Activated naive CD8-positive, alpha-beta T cell treated with anti-CD3 and anti-CD28 coated beads for 36 hours (primary cell): Measurements from ENCODE around the gene NAPSA. TPM values are rescaled to one million over a fixed set of nuclear protein-coding genes. Genes with fewer than 3 reads are reported as not detected.
"Not testable (repeated sequence)": the region's sequence is repeated elsewhere in the genome, so short reads cannot be mapped to it uniquely, and the experiment has no call there.

ENCODE experiments used
- DNase-seq: peaks from one replicate; pipeline ENCODE4 v3.0.0; 2021
- H3K27ac Mint-ChIP-seq: one replicate; pipeline ENCODE4 v1.8.0; 2022; ENCODE audit warnings: mild to moderate bottlenecking, moderate library complexity, mixed read lengths
- H3K27me3 Mint-ChIP-seq: one replicate; pipeline ENCODE4 v1.8.0; 2022; ENCODE audit warnings: mild to moderate bottlenecking, mixed read lengths
- H3K36me3 Mint-ChIP-seq: one replicate; pipeline ENCODE4 v1.8.0; 2021; ENCODE audit warnings: mild to moderate bottlenecking, mixed read lengths
- H3K4me1 Mint-ChIP-seq: one replicate; pipeline ENCODE4 v1.8.0; 2021; ENCODE audit warnings: mixed read lengths
- H3K4me3 Mint-ChIP-seq: one replicate; pipeline ENCODE4 v1.8.0; 2022; ENCODE audit warnings: mild to moderate bottlenecking, moderate library complexity, mixed read lengths
- H3K9me3 Mint-ChIP-seq: one replicate; pipeline ENCODE4 v1.8.0; 2022; ENCODE audit warnings: mixed read lengths
- total RNA-seq, 2 experiments: library from RNA; stranded (reverse); gene quantifications; one replicate each; pipeline ENCODE4 v1.2.3, GENCODE V29; 2021

Gene NAPSA
- total RNA-seq, 2 experiments from 2014 or later, result 16.1 to 18.1 TPM

DNA sequence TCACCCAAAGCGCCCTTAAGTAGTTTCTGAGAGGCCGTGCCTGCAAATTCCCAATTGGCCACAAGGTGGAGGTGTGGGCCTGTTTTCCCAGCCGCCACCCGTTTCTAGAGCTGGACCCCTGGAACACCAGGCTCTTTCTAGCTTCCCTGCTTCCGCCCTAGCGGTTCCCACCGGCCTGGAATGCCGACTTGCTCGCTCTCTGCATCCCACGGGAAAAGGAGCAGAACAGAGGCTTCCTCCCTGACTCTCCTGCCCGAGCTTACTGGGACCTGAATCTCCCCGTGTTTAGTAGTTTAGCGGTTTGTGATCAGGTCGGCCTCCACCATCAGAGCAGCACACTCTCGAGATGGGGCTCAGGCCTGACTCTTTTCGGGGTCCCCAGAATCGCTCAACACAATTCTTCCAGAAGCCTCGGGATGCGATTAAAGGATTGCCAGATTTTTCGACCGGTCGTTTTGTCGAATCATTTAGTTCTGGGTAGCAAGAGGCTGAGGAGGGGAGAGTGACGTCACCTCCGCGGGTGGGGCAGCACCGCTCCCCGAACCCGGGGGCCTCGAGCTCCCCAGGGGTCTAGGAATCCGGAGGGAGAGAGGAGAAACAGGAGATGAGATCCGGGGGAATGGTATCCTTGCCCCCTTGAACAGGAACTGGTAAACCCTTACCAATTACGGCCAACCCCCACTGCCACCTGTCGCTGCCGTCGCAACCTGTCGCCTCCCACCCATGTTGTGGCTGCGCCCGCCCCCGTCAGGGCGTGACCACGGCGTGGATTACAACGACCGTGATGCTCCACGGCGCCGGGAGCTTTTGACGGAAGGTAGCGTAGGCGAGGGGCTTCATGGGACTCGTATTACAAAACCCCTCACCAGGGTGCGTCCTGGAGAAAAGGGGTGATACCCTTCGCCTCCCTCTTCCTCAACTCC, 8.0 kb downstream of the NAPSA start:
- peaks cover 2% of the 10 kb centered on the region for H3K27me3 Mint-ChIP-seq
- peaks cover 14% of the 10 kb centered on the region for H3K9me3 Mint-ChIP-seq
- peak overlapping the region; percentile 94 for H3K27ac Mint-ChIP-seq
- peak overlapping the region; percentile 82 for H3K4me3 Mint-ChIP-seq
- peaks cover 39% of the 10 kb centered on the region for H3K36me3 Mint-ChIP-seq
- DNase-seq, result peak; percentile 84
- H3K4me1 Mint-ChIP-seq, result peaks cover 48% of the 10 kb centered on the region

DNA sequence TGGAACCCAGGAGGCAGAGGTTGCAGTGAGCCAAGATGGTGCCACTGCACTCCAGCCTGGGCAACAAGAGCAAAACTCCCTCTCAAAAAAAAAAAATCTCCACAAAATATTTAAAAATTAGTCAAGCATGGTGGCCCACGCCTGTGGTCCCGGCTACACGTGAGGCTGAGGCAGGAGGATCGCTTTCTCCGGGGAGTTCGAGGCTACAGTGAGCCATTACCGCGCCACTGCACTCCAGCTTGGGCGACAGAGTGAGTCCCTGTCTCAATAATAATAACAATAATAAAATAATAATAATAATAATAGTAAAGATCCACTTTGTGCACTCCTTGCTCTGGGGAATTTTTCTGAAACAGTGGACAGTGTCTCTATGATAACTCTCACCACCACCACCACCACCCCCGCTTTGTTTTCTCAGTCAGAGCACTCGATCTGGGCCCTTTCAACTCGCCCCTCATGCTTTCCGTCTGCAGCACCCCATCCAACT, 8.7 kb downstream of the NAPSA start:
- Mint-ChIP-seq H3K9me3 (peaks cover 14% of the 10 kb centered on the region), H3K36me3 (peaks cover 36% of the 10 kb centered on the region), H3K27me3 (peaks cover 3% of the 10 kb centered on the region), H3K27ac (peak overlapping the region; percentile 94), H3K4me1 (peaks cover 41% of the 10 kb centered on the region), H3K4me3 (peak overlapping the region; percentile 82)
- DNase-seq, result no peak

- not testable (repeated sequence) for H3K36me3 Mint-ChIP-seq, H3K9me3 Mint-ChIP-seq, DNase-seq, H3K27ac Mint-ChIP-seq, H3K4me3 Mint-ChIP-seq
- peaks cover 10% of the 10 kb centered on the region for H3K27me3 Mint-ChIP-seq
- peaks cover 15% of the 10 kb centered on the region for H3K4me1 Mint-ChIP-seq
Observed at GRCh38 chr19:50353487-50353880, 12.0 kb downstream of the NAPSA start.

- Mint-ChIP-seq H3K27me3 (peaks cover 10% of the 10 kb centered on the region), H3K27ac (no peak overlapping the region)
- DNase-seq, result no peak
Observed at GRCh38 chr19:50352242-50352641, 13.2 kb downstream of the NAPSA start.

DNA sequence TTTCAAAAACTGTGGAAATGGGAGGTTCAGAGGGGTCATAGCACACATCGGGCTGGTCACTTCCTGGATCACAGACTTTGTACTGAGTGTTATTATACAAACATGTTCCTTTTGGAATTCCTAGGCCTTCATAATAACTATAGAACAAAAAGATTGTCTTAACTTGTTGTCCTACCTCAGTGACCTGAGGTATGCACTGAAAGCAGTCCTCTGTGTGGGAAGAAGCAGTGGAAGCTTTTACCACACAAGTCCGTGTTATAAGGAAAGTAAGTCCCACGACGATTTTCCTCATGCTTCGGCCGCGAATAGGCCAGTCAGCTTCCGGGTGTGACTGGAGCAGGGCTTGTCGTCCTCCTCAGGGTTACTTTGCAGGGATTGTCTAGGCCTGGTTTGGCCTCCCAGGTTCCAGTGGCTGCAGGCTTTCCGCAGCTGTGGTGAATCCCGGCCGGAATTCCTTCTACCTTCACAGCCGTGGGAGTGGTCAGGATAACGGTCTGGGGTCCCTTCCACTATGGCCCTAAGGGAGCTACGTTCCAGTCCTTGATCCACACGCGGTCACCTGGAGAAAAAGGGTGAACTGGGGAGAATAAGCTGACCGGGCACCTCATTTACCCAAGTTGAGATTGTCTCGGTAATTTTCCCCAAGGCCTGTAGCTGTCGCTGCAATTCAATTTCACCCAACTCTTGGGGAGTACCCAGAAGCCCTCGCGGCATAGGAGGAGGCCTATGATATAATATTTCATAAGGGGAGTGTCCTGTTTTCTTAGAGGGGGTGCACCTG, 16.0 kb downstream of the NAPSA start:
- H3K36me3 Mint-ChIP-seq, result peaks cover 3% of the 10 kb centered on the region
- peaks cover 2% of the 10 kb centered on the region for H3K9me3 Mint-ChIP-seq
- H3K4me1 Mint-ChIP-seq, result peaks cover 23% of the 10 kb centered on the region
- peaks cover 10% of the 10 kb centered on the region for H3K27me3 Mint-ChIP-seq
- DNase-seq, result no peak
- no peak overlapping the region for H3K4me3 Mint-ChIP-seq
- H3K27ac Mint-ChIP-seq, result no peak overlapping the region

More at GRCh38 chr19:50352242-50352641, 13.2 kb downstream of the NAPSA start:
- no peaks in the 10 kb centered on the region for H3K36me3 Mint-ChIP-seq
- peaks cover 16% of the 10 kb centered on the region for H3K4me1 Mint-ChIP-seq
- no peak overlapping the region for H3K4me3 Mint-ChIP-seq
- H3K9me3 Mint-ChIP-seq, result no peaks in the 10 kb centered on the region

- not testable (repeated sequence) for H3K9me3 Mint-ChIP-seq, H3K27me3 Mint-ChIP-seq, DNase-seq, H3K36me3 Mint-ChIP-seq
- H3K27ac Mint-ChIP-seq, result peak overlapping the region; percentile 73
- H3K4me1 Mint-ChIP-seq, result peaks cover 26% of the 10 kb centered on the region
- H3K4me3 Mint-ChIP-seq, result peak overlapping the region; percentile 19
Observed at GRCh38 chr19:50347089-50347581, 18.3 kb downstream of the NAPSA start.

- Mint-ChIP-seq H3K36me3 (peaks cover 6% of the 10 kb centered on the region), H3K9me3 (peaks cover 2% of the 10 kb centered on the region), H3K4me1 (peaks cover 26% of the 10 kb centered on the region), H3K27me3 (no peaks in the 10 kb centered on the region), H3K4me3 (peak overlapping the region; percentile 3), H3K27ac (peak overlapping the region; percentile 14)
- DNase-seq, result no peak
Observed at GRCh38 chr19:50344661-50345318, 20.6 kb downstream of the NAPSA start.

GRCh38 chr19:50341091-50341564, 24.3 kb downstream of the NAPSA start:
- Mint-ChIP-seq H3K9me3 (peaks cover 2% of the 10 kb centered on the region), H3K36me3 (peaks cover 4% of the 10 kb centered on the region), H3K4me3 (no peak overlapping the region), H3K4me1 (peaks cover 7% of the 10 kb centered on the region), H3K27ac (no peak overlapping the region), H3K27me3 (peaks cover 4% of the 10 kb centered on the region)
- DNase-seq, result no peak

DNA sequence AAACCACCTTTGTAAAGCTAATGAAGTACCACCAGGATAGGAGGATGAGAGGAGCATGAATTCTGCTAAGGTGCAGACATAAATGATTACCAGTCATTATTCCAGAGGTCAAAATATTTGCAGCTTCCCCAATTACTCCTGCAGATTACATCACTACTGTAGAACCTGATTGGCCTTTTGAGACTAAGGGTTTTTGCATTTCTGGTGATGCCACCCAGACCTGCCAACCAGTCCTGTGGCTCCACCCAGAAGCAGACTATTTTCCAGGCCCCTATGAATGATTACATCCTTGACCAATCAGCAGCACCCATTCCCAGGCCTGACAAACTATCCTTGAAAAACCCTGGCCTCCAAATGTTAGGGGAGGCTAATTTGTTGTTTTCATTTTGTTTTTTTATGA, 25.1 kb downstream of the NAPSA start:
- peaks cover 3% of the 10 kb centered on the region for H3K36me3 Mint-ChIP-seq
- H3K4me3 Mint-ChIP-seq, result no peak overlapping the region
- H3K9me3 Mint-ChIP-seq, result no peaks in the 10 kb centered on the region
- H3K4me1 Mint-ChIP-seq, result peaks cover 10% of the 10 kb centered on the region
- no peak overlapping the region for H3K27ac Mint-ChIP-seq
- DNase-seq, result no peak
- H3K27me3 Mint-ChIP-seq, result peaks cover 9% of the 10 kb centered on the region

GRCh38 chr19:50337031-50337430, 28.4 kb downstream of the NAPSA start:
- H3K9me3 Mint-ChIP-seq, DNase-seq, H3K36me3 Mint-ChIP-seq, H3K27ac Mint-ChIP-seq, H3K4me3 Mint-ChIP-seq: not testable (repeated sequence)
- Mint-ChIP-seq H3K27me3 (peaks cover 35% of the 10 kb centered on the region), H3K4me1 (peaks cover 22% of the 10 kb centered on the region)

DNA sequence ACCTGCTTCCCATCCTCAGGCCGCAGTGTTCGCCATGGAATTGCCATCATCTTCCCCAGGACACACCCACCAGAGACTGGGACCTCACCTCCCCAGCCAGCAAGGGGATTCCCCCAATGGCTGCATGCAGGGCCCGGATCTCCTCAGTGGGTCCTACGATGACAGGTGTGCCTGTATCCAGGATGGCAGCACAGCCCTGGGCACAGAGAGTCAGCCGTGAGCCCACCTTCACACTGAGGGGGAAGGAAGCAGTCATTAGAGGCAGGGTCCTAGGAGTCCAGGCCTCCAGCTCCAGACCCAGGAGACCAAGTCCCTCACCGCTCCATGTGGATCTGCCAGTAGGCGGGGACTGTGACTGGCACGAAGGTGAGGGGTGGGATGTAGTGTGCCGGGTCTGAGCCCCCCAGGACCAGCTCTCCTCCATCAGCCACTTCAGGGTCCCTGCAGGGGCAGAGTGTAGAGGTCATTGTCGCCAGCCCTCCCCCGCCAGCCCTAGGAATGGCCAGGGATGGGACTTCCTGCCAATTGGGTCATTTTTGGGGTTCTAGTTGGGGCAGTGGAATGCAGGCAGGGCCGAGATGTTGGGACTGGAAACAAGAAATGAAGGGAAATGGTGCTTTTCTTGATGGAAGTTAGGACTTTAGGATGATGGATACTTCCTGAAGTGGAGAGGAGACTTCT, 30.6 kb downstream of the NAPSA start:
- H3K27ac Mint-ChIP-seq, result no peak overlapping the region
- peaks cover 3% of the 10 kb centered on the region for H3K9me3 Mint-ChIP-seq
- peaks cover 56% of the 10 kb centered on the region for H3K27me3 Mint-ChIP-seq
- H3K4me1 Mint-ChIP-seq, result peaks cover 38% of the 10 kb centered on the region
- DNase-seq, result no peak
- no peak overlapping the region for H3K4me3 Mint-ChIP-seq
- peaks cover 5% of the 10 kb centered on the region for H3K36me3 Mint-ChIP-seq

- peak; percentile 85 for DNase-seq
- Mint-ChIP-seq H3K9me3 (peaks cover 8% of the 10 kb centered on the region), H3K36me3 (peaks cover 10% of the 10 kb centered on the region), H3K27me3 (peaks cover 65% of the 10 kb centered on the region), H3K27ac (peak overlapping the region; percentile 82), H3K4me1 (peaks cover 47% of the 10 kb centered on the region), H3K4me3 (peak overlapping the region; percentile 78)
Observed at GRCh38 chr19:50333737-50334617, 31.5 kb downstream of the NAPSA start.

DNA sequence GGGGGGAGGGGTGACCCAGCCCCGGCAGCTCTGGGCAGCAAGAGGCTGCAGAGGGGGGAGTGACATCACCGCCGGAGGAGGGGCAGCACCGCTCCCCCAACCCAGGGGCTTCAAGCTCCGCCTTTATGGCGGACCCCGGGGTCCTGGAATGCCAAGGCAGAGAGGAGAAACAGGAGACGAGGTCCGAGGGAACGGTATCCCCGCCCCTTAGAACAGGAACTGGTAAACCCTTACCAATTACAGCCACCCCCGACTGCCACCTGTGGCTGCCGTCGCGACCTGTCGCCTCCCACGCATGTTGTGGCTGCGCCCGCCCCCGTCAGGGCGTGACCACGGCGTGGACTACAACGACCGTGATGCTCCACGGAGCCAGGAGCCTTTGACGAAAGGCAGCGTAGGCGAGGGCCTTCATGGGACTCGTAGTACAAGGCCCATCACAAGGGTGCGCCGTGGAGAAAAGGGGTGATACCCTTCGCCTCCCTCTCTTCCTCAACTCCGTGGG, 32.2 kb downstream of the NAPSA start:
- Mint-ChIP-seq H3K4me3 (peak overlapping the region; percentile 78), H3K27ac (peak overlapping the region; percentile 82), H3K27me3 (peaks cover 66% of the 10 kb centered on the region), H3K4me1 (peaks cover 47% of the 10 kb centered on the region), H3K36me3 (peaks cover 10% of the 10 kb centered on the region), H3K9me3 (peaks cover 8% of the 10 kb centered on the region)
- peak; percentile 92 for DNase-seq
